Measurements from ENCODE around the gene IQCM. TPM values are rescaled to one million over a fixed set of nuclear protein-coding genes. Genes with fewer than 3 reads are reported as not detected.

The IQCM gene
- polyA plus RNA-seq, 1 of the 3 experiments (the other 2 are of a cell fraction), result not detected

DNA sequence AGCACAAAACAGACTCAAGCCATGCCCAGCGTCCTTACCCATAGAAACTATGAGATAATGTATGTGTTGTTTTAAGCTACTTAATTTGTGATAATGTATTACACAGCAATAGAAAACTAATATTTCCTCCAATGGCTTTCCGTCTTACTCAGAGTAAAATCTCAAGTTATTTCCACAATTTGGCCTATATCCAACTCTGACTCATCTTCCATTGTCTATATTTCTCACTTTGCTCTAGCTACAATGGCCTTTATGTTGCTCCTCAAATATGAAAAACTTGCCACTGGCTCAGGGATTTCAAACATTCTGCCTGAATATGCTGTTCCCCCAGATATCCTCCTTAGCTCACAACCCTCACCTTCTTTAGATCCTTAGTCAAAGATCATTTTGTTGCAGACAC, 31.6 kb downstream of the IQCM start:
- no peak for DNase-seq

DNA sequence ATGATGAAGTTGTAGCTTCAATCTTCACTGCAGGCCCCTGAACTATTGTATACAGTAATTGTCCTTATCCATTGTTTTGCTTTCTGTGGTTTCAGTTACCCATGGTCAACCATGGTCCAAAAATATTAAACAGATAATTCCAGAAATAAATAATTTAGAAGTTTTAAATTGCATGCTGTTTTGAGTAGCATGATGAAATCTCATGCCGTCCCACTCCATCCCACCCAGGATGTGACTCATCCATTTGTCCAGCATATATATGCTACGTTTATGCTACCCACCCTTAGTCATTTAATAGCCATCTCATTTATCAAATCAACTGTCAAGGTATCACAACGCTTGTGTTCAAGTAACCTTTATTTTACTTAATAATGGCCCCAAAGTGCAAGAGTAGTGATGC, 34.5 kb downstream of the IQCM start:
- POLR2A ChIA-PET, result no interaction called here
- no peak overlapping the region for H3K4me2 ChIP-seq

More for the DNA sequence above, 31.6 kb downstream of the IQCM start:
- Histone ChIP-seq H3F3A (replicated peaks; ENCODE audit: insufficient read depth) (no peaks in the 10 kb centered on the region), H3K9me3 (no peaks in the 10 kb centered on the region), H3K36me3 (replicated peaks in 1 of 2; ENCODE audit: control insufficient read depth in 1 of 2, insufficient read depth in 2 of 2, low read length in 1 of 2) (no peaks in the 10 kb centered on the region), H3K79me2 (ENCODE audit: insufficient read depth) (no peaks in the 10 kb centered on the region), H3K4me2 (no peak overlapping the region), H3K4me3 (ENCODE audit: low read depth in 2 of 2, low read length in 1 of 2) (no peak overlapping the region), H3K27ac (ENCODE audit: low read depth in 2 of 2, low read length in 1 of 2) (no peak overlapping the region), H3K9me2 (0 out of 2 replicates have a peak, but pooled peaks cover 4% of the 10 kb centered on the region), H3K9ac (no peak overlapping the region), H4K20me1 (ENCODE audit: insufficient read depth) (no peaks in the 10 kb centered on the region), H3K27me3 (ENCODE audit: insufficient read depth) (no peaks in the 10 kb centered on the region; the same call in 1 of the 2 replicates), H3K4me1 (ENCODE audit: control insufficient read depth in 1 of 2, insufficient read depth in 2 of 2, low read depth in 1 of 2, low read length in 1 of 2) (no peaks in the 10 kb centered on the region), H2AFZ (ENCODE audit: low read depth) (peak overlapping the region; percentile 17; the same call in 1 of the 2 replicates)
- 5% methylated on average over 2 of the region's 2 CpGs for WGBS (ENCODE audit: low lambda C conversion rate)
- TF ChIP-seq GABPA (IDR thresholded peaks at IDR 0.05; ENCODE audit: low read depth), result no peak
- TF ChIP-seq FOSL2 (IDR thresholded peaks at IDR 0.05; ENCODE audit: borderline replicate concordance, low read depth), result peak; percentile 17; the same call in 1 of the 2 replicates
- no peak for TF ChIP-seq NRF1 (IDR thresholded peaks at IDR 0.05; ENCODE audit: low read depth, low read length)
- peak; percentile 56; the same call in 1 of the 2 replicates for TF ChIP-seq NFIC (IDR thresholded peaks at IDR 0.05; ENCODE audit: borderline replicate concordance)
- TF ChIP-seq GATA2 (CRISPR knock-in tag; IDR thresholded peaks at IDR 0.05), result no peak
- TF ChIP-seq MEF2A (IDR thresholded peaks at IDR 0.05; ENCODE audit: borderline replicate concordance, low read depth), result no peak
- no peak for TF ChIP-seq CHD2 (IDR thresholded peaks at IDR 0.05; ENCODE audit: low read length, partially characterized antibody)
- CTCF ChIA-PET, result interaction anchor here (1.6 kb wide), 1 partner anchor 21 kb away, joined by 3 read pairs; no protein-coding TSS in a partner anchor
- POLR2A ChIA-PET, result no interaction called here

More for the DNA sequence above, 34.5 kb downstream of the IQCM start:
- TF ChIP-seq, protein P1, sequence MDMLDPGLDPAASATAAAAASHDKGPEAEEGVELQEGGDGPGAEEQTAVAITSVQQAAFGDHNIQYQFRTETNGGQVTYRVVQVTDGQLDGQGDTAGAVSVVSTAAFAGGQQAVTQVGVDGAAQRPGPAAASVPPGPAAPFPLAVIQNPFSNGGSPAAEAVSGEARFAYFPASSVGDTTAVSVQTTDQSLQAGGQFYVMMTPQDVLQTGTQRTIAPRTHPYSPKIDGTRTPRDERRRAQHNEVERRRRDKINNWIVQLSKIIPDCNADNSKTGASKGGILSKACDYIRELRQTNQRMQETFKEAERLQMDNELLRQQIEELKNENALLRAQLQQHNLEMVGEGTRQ (IDR thresholded peaks at IDR 0.05; ENCODE audit: borderline replicate concordance, low read depth, low read length), result no peak
- TF ChIP-seq, protein P2, sequence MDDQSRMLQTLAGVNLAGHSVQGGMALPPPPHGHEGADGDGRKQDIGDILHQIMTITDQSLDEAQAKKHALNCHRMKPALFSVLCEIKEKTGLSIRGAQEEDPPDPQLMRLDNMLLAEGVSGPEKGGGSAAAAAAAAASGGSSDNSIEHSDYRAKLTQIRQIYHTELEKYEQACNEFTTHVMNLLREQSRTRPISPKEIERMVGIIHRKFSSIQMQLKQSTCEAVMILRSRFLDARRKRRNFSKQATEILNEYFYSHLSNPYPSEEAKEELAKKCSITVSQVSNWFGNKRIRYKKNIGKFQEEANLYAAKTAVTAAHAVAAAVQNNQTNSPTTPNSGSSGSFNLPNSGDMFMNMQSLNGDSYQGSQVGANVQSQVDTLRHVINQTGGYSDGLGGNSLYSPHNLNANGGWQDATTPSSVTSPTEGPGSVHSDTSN (IDR thresholded peaks at IDR 0.05), result peak; percentile 57; the same call in 1 of the 2 replicates
- TF ChIP-seq TAF1 (IDR thresholded peaks at IDR 0.05; ENCODE audit: borderline replicate concordance, low read depth, low read length) (no peak), FOSL2 (IDR thresholded peaks at IDR 0.05; ENCODE audit: borderline replicate concordance, low read depth) (peak; percentile 10; the same call in 1 of the 2 replicates), JUND (IDR thresholded peaks at IDR 0.05) (peak; percentile 25; the same call in 1 of the 2 replicates), EP300 (IDR thresholded peaks at IDR 0.05; ENCODE audit: borderline replicate concordance in 1 of 2, low read depth in 1 of 2, low read length in 1 of 2) (0 out of 4 replicates have a peak, but pooled peaks of 1 of the 2 experiments have one; percentile 11)
- TF ChIP-seq, protein P3, sequence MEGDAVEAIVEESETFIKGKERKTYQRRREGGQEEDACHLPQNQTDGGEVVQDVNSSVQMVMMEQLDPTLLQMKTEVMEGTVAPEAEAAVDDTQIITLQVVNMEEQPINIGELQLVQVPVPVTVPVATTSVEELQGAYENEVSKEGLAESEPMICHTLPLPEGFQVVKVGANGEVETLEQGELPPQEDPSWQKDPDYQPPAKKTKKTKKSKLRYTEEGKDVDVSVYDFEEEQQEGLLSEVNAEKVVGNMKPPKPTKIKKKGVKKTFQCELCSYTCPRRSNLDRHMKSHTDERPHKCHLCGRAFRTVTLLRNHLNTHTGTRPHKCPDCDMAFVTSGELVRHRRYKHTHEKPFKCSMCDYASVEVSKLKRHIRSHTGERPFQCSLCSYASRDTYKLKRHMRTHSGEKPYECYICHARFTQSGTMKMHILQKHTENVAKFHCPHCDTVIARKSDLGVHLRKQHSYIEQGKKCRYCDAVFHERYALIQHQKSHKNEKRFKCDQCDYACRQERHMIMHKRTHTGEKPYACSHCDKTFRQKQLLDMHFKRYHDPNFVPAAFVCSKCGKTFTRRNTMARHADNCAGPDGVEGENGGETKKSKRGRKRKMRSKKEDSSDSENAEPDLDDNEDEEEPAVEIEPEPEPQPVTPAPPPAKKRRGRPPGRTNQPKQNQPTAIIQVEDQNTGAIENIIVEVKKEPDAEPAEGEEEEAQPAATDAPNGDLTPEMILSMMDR (IDR thresholded peaks at IDR 0.05), result no peak
- Histone ChIP-seq H3K9me2 (peaks cover 4% of the 10 kb centered on the region; the same call in 1 of the 2 replicates), H3K9me3 (no peaks in the 10 kb centered on the region), H2AFZ (ENCODE audit: low read depth) (peak overlapping the region; percentile 65; the same call in 1 of the 2 replicates), H3K4me1 (ENCODE audit: control insufficient read depth in 1 of 2, insufficient read depth in 2 of 2, low read depth in 1 of 2, low read length in 1 of 2) (no peaks in the 10 kb centered on the region), H3K79me2 (ENCODE audit: insufficient read depth) (no peaks in the 10 kb centered on the region), H4K20me1 (ENCODE audit: insufficient read depth) (no peaks in the 10 kb centered on the region), H3K9ac (no peak overlapping the region), H3F3A (replicated peaks; ENCODE audit: insufficient read depth) (no peaks in the 10 kb centered on the region), H3K27ac (ENCODE audit: low read depth in 2 of 2, low read length in 1 of 2) (no peak overlapping the region), H3K4me3 (ENCODE audit: low read depth in 2 of 2, low read length in 1 of 2) (0 out of 4 replicates have a peak overlapping the region, but pooled peaks of 1 of the 2 experiments have one; percentile 23), H3K36me3 (replicated peaks in 1 of 2; ENCODE audit: control insufficient read depth in 1 of 2, insufficient read depth in 2 of 2, low read length in 1 of 2) (no peaks in the 10 kb centered on the region), H3K27me3 (ENCODE audit: insufficient read depth) (no peaks in the 10 kb centered on the region)
- WGBS (ENCODE audit: low lambda C conversion rate), result 1% methylated on average over 3 of the region's 3 CpGs
- DNase-seq, result no peak
- CTCF ChIA-PET, result no interaction called here

All from SK-N-SH (cell line).